Central memory CD4-positive, alpha-beta T cell (primary cell): ENCODE measurements around the gene AGAP5.
"Not testable (repeated sequence)": the region's sequence is repeated elsewhere in the genome, so short reads cannot be mapped to it uniquely, and the experiment has no call there.

Experiments used
- DNase-seq: peaks from one replicate; pipeline ENCODE4 v3.0.0; 2022
- total RNA-seq, 3 experiments: gene quantifications; one replicate each; lab custom pipeline; 2026; lab: John Stamatoyannopoulos, UW

The AGAP5 gene
- 0 to 0.49 (median 0.35) reads per million in 3 experiments for total RNA-seq

GRCh38 chr10:73697675-73698159, at the start of gene AGAP5:
Gene AGAP5, minus strand, starts transcription at chr10:73698109. Its CDS starts 354 bp downstream, at chr10:73697755.
- DNase-seq, result not testable (repeated sequence)

- DNase-seq, result no peak
These were observed 48.8 kb upstream of the AGAP5 start for GRCh38 chr10:73746721-73747120.

GRCh38 chr10:73744664-73744975, 46.7 kb upstream of the AGAP5 start:
- no peak for DNase-seq

GRCh38 chr10:73743905-73744663, 46.2 kb upstream of the AGAP5 start, which contains the start of gene SEC24C:
Gene SEC24C, plus strand, starts transcription at chr10:73744372. Its CDS starts 2,461 bp downstream, at chr10:73746833.
- peak; percentile 96 for DNase-seq

- no peak for DNase-seq
These were observed 45.5 kb upstream of the AGAP5 start for GRCh38 chr10:73743327-73743904.

- DNase-seq, result no peak
These were observed 44.5 kb upstream of the AGAP5 start for GRCh38 chr10:73742454-73742734.

GRCh38 chr10:73740501-73741254, 42.8 kb upstream of the AGAP5 start:
- DNase-seq, result not testable (repeated sequence)

GRCh38 chr10:73734796-73735305, 36.9 kb upstream of the AGAP5 start:
- DNase-seq, result no peak

- DNase-seq, result no peak
These were observed 36.3 kb upstream of the AGAP5 start for GRCh38 chr10:73734028-73734720.

- no peak for DNase-seq
These were observed 35.2 kb upstream of the AGAP5 start for GRCh38 chr10:73732931-73733623.

- DNase-seq, result no peak
These were observed 34.5 kb upstream of the AGAP5 start for GRCh38 chr10:73732426-73732825.

- DNase-seq, result no peak
These were observed 33.9 kb upstream of the AGAP5 start for GRCh38 chr10:73731588-73732375.

GRCh38 chr10:73730153-73730906, 32.4 kb upstream of the AGAP5 start:
- peak; percentile 87 for DNase-seq

GRCh38 chr10:73729781-73730152, 31.9 kb upstream of the AGAP5 start:
- DNase-seq, result not testable (repeated sequence)

- no peak for DNase-seq
These were observed 25.6 kb upstream of the AGAP5 start for GRCh38 chr10:73723516-73723915.

GRCh38 chr10:73720561-73720960, 22.7 kb upstream of the AGAP5 start:
- DNase-seq, result not testable (repeated sequence)

- DNase-seq, result no peak
These were observed 19.6 kb upstream of the AGAP5 start for GRCh38 chr10:73717556-73717955.

- DNase-seq, result no peak
These were observed 18.3 kb upstream of the AGAP5 start for GRCh38 chr10:73716251-73716650.

GRCh38 chr10:73715179-73716156, 17.6 kb upstream of the AGAP5 start:
- not testable (repeated sequence) for DNase-seq
